Measurements from ENCODE around the gene WNT6. TPM values are rescaled to one million over a fixed set of nuclear protein-coding genes. Genes with fewer than 3 reads are reported as not detected.

Gene WNT6
- total RNA-seq, 1 donor from 2014 or later, result 2.4 TPM

- no peak for DNase-seq
- intact Hi-C loops (cut with micrococcal nuclease), result no loop called here
- no peak for ATAC-seq
Measured at GRCh38 chr2:218885981-218886947, 26.7 kb downstream of the WNT6 start.

- DNase-seq (no peak), ATAC-seq (no peak)
- intact Hi-C loops (cut with micrococcal nuclease), result no loop called here
Measured at GRCh38 chr2:218887079-218887478, 27.5 kb downstream of the WNT6 start.

DNA sequence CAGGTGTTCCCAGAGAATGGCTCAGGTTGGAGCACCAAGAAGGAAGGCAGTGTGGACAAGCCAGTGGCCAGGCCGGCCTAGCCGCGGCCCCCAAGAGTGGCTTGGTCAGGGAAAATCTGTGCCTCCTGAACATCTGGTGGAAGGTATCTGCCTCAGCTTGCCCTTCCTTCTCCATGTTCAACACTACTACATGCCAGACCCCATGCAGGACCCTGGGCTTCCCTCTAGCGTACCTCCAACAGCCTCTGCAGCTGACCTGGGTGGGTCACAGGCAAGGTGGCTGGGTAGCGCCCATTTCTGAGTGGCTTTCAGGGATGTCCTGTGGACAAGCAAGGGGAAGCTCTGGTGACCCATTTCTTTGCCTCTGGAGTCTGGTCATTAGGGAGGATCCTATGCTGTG is 28.7 kb downstream of the WNT6 start:
- intact Hi-C loops (cut with micrococcal nuclease), result no loop called here
- DNase-seq (no peak), ATAC-seq (no peak)

GRCh38 chr2:218889937-218890336 is 30.3 kb downstream of the WNT6 start:
- DNase-seq (no peak), ATAC-seq (no peak)
- intact Hi-C loops (cut with micrococcal nuclease), result no loop called here

DNA sequence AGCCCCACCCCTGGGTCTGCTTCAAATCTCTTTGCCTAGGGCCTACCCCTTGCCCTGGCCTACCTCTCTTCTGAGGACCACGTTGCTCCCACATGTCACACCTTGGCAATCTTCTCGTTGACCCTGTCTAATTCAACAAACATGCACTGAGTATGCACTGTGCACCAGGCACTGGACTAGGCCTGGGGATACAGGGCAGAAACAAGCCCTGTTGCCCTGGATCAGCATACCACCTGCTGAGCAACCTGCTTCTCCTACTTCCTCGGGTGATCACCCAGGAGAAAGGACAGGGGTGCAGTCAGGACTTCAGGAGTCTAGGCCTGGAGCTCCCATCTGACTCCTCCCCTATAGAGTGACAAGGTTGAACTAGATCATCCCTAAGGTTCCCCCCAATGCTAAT is 30.8 kb downstream of the WNT6 start:
- ATAC-seq, result no peak
- intact Hi-C loops (cut with micrococcal nuclease), result no loop called here
- DNase-seq, result no peak

DNA sequence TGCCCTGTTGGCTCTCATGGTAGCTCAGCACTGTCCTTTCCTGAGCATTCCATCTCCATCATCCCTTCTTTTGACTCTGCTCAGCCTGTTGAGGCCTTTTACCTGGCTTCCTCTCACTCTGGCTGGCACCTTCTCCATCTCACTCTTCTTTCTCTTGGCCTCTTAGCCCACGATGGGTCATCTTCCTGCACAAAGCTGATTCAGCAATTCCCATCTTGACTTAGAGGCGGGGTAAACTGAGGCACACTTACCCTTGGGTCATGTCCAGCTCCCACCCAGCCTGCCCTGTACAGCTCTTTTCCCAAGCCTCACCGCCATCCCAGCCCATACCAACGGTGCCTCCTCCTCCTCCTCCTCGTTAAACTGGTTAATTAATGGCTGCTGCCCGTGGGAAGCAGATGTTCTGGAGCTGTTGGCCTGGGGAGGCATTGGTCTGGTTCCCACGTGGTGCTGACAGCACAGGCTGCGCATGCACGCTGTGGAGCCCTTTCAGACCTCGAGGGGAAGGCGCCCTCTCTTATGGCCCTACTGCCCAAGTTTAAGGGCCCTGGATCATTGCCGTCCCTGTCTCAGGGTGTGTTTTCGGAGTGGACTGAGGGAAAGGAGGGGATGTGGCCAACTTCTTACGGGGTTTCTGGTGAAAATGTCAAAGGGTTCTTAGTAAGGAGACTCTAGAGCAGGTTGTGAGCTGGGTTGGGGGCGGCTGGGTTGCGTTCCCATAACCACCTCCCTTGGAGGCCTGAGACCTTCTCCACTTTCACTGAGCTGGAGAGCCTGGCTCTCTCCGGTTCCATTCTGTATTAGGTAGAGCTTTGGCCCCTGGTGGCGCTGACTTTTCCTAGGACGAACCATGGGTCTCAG is 31.9 kb downstream of the WNT6 start:
- intact Hi-C loops (cut with micrococcal nuclease), result no loop called here
- DNase-seq (no peak), ATAC-seq (no peak)

DNA sequence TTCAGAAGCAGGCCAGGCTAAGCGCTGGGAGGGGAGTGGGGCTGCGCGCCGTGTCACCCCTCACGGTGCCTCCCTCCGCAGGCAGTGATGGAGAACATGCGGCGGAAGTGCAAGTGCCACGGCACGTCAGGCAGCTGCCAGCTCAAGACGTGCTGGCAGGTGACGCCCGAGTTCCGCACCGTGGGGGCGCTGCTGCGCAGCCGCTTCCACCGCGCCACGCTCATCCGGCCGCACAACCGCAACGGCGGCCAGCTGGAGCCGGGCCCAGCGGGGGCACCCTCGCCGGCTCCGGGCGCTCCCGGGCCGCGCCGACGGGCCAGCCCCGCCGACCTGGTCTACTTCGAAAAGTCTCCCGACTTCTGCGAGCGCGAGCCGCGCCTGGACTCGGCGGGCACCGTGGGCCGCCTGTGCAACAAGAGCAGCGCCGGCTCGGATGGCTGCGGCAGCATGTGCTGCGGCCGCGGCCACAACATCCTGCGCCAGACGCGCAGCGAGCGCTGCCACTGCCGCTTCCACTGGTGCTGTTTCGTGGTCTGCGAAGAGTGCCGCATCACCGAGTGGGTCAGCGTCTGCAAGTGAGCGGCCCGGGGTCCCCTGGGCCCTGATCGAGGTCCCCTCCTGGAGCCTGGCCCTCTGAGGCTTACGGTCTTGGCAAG is 33.2 kb downstream of the WNT6 start:
- ATAC-seq, result peak; percentile 85
- intact Hi-C loops (cut with micrococcal nuclease), result no loop called here
- DNase-seq, result peak; percentile 77

DNA sequence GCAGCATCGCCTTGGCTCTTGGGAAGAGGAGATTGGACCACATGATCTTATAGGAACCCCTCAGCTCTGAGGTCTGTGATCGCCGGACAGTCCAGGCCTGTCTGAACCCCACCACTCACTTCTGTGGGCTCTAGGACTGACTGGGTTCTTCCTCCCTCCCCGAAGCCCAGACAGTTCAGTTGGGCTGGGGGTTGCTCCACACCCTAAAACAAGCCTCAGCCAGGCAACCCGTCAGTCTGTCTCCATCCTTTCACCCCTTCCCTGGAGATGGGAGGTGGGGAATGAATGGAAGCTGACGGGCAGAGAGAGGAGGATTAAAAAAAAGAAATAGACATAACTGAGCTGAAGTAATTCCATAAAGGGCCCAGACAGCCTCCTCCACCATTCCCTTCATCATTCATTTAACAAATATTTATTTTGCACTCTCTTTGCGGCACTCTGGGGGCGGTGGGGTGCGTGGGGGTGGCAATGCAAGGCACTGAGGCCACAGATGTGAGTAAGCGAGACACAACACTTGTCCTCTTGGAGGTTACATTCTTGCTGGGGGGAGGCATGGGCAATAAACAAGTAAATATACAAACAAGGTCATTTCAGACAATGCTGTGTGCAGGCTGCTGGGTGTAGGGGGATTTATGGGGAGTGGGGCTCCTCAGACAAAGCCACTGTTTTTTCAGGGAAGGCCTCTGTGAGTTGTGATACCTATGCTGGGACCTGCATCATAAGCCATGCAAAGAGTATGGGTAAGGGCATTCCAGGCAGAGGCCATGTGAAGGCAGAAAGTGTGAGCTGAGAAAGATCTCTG is 33.9 kb downstream of the WNT6 start:
- DNase-seq (no peak), ATAC-seq (no peak)
- intact Hi-C loops (cut with micrococcal nuclease), result no loop called here

- ATAC-seq (no peak), DNase-seq (no peak)
- intact Hi-C loops (cut with micrococcal nuclease), result no loop called here
Measured at GRCh38 chr2:218894151-218894879, 34.7 kb downstream of the WNT6 start.

DNA sequence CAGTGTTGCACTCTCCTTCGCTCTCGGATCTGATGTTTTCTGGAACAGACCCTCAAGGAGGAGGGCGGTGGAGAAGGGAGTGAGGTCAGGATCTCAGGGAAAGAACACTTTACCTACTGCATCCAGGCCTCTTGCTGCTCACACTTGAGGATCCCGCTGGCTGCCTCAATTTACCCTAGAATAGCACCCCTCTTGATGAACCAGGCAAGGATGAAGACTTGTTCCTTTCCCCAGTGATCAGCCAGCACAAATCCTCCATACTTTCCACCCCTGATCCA is 35.2 kb downstream of the WNT6 start:
- DNase-seq, result no peak
- intact Hi-C loops (cut with micrococcal nuclease), result no loop called here
- no peak for ATAC-seq

DNA sequence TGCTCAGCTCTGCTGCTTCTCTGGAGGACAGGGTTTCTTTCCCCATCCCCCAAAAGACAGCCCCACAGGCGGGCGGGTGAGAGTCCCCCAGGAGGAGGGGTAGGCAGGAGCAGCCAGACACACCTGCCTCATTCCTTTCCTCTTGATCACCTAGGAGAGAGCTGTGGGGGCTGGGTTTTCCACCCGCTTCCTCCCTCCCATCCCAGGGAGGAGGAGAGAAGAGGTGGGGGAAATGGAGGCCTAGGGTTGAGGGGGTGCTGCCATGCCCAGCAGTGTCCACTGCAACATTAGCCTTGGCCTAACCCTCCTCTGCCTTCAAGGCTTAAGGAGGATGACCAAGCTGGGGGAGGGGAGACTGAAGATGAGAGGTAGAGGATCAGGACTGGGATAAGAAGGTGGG is 35.7 kb downstream of the WNT6 start:
- DNase-seq (no peak), ATAC-seq (no peak)
- intact Hi-C loops (cut with micrococcal nuclease), result no loop called here

DNA sequence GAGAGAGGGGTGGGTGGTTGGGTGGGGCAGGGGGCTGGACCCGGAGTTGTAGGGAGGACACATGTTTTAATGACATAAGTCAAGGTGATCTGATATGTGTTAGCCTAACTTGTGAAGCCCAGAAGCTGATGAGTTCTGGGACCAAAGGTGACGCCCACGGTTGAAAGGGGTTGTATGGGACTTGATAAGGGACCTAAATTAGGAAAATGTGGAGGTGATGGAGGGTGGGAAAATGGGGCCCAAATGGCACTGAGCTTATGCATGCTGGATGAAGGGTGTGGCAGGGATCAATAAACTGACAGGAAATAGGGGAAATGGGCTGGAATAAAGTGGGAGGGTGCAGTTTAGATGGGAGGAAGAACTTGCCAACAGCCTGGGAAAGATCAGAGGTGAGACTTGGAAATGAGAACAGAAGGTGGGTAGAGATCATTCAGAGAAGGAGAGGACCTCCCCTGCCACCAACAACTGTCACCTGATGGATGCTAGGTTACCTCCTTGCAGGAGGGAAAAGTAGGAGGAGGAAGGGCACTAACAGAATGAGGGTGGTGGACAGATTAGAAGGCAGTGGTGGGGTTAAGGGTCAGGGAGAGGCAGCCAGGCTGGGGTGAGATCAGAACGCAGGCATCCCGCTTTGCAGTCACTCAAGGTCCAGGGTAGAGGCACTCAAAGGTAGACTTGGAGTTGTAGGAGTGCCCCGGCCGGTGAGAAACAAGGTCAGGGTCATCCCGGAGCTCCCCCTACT is 36.3 kb downstream of the WNT6 start:
- DNase-seq (no peak), ATAC-seq (no peak)
- intact Hi-C loops (cut with micrococcal nuclease), result no loop called here

GRCh38 chr2:218896501-218897393 is 37.1 kb downstream of the WNT6 start:
- intact Hi-C loops (cut with micrococcal nuclease), result no loop called here
- ATAC-seq (no peak), DNase-seq (no peak)

DNA sequence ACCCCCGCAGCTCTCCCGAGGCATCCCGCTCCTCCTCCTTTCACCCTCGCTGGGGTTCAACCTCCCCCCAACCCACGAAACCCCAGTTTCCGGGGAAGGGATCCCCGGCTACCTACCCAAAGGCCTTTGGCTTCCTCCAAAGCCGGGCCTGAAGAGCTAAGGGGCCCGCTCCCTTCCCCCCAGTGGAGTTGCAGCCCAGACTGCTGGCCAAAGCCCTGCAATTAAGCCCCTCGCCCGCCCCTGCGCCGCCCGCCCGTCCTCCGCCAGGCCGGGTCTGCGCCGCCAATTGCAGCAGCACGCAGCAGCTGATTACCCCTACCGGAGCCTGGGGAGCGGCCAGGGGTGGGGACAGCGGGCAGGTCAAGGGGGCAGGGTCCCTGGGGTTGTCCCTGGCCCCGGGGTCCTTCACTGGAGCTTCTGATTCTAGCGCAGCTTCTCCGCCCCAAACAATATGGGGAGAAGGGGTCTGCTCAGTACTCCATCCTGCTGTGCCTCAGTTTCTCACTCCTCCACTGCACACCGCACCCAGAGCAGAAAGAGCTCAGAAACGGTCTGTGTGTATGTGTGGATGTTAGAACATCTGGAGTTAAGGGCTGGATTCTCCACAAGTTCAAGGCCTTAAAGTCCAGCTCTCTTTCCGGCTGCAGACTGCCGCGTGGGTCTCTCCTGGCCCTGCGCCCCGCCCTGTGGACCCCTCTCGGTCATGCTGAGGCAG is 37.9 kb downstream of the WNT6 start:
- ATAC-seq, result no peak
- intact Hi-C loops (cut with micrococcal nuclease), result no loop called here
- no peak for DNase-seq

DNA sequence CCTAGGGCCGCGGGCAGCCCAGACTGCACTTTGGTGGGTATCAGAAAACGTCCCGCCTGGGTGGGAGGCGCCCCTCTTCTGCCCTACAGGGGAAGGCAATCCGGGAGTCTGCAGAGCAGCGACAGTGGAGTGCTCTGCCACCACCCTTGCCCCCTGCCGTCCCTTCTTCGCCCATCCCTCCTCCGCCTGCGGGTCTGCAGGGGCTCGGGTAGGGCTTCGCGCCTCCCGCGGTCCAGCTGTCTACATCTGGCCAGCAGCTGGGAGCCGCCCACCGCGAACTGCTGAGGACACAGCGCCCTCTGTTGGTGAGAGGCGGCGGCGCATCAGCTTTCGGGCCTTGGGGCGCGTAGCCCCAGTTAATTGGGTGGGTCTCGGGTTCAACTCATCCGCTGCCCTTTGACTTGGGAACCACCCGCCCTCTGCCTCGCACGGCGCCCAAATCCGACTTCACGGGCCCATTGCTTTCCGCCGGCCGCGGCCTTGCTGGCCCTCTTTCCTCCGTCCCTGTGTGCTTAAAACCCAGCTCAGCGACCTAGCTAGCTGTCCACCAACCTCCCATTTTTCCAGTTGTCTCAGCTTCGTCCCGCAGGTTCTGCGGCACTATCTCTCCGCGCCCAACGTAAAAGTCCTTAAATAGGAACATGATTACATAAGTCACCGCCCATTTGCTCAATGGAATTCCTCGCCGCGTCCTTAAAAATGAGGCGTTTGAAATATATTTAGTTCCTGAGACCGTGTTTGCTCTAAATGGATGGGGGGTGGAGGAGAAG is 38.7 kb downstream of the WNT6 start:
- peak; percentile 87 for DNase-seq
- intact Hi-C loops (cut with micrococcal nuclease), result no loop called here
- peak; percentile 87 for ATAC-seq

DNA sequence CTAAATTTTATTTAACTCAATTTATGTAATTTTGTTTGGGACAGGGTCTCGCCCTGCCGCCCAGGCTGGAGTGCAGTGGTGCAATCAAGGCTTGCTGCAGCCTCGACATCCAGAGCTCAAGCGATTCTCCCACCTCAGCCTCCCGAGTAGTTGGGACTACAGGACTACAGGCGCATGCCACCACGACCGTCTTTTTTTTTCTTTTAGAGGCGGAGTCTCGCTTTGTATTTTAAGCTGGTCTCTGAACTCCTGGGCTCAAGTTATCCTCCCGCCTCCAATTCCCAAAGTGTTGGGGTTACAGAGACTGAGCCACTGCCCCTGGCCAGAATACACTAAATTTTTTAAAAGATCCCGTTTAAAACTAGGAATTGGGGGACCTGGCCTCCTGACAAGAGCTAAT is 39.5 kb downstream of the WNT6 start:
- ATAC-seq (no peak), DNase-seq (no peak)
- intact Hi-C loops (cut with micrococcal nuclease), result no loop called here

All from left ventricle myocardium superior (tissue), 1 donor.